Esophagus muscularis mucosa (tissue), 4 donors: ENCODE data around the gene KIFC1. TPM values are rescaled to one million over a fixed set of nuclear protein-coding genes. Genes with fewer than 3 reads are reported as not detected.

Experiments used
- DNase-seq: peaks from one replicate; pipeline ENCODE4 v3.0.0-alpha.2; 2017; ENCODE audit errors: extremely low spot score
- H3K27ac ChIP-seq, 4 donors: fragments of 200-600 bp; sonication (generic); replicated peaks in 1 of 4; 1 replicate in 3 of 4; 2 replicates in 1 of 4; pipeline ENCODE4 v1.5.1; 2016 to 2019; ENCODE audit warnings: mild to moderate bottlenecking in 1 of 4
- H3K27me3 ChIP-seq, 4 donors: fragments of 200-600 bp; sonication (generic); one replicate each; pipeline versions ENCODE4 v1.5.1 to v1.6.0; 2016 to 2019
- H3K36me3 ChIP-seq, 4 donors: fragments of 200-600 bp; sonication (generic); one replicate each; pipeline ENCODE4 v1.5.1; 2016 to 2019
- H3K4me1 ChIP-seq, 4 donors: fragments of 200-600 bp; sonication (generic); one replicate each; pipeline ENCODE4 v1.5.1; 2016 to 2019
- H3K4me3 ChIP-seq, 4 donors: fragments of 200-600 bp; sonication (generic); 1 replicate in 2 of 4; 2 replicates in 2 of 4; pipeline ENCODE4 v1.5.1; 2016 to 2019; ENCODE audit warnings: mild to moderate bottlenecking in 4 of 4, moderate library complexity in 1 of 4
- H3K9me3 ChIP-seq, 4 donors: fragments of 200-600 bp; sonication (generic); 1 replicate in 3 of 4; 2 replicates in 1 of 4; pipeline ENCODE4 v1.5.1; 2016 to 2019
- CTCF ChIP-seq, 3 experiments: fragments of 200-600 bp in 2 of 3; fragments of 450-650 bp in 1 of 3; sonication (generic) in 2 of 3; IDR thresholded peaks; one replicate each; pipeline ENCODE4 v1.5.1; 2017 to 2019; ENCODE audit warnings: antibody characterized with exemption in 3 of 3, mild to moderate bottlenecking in 2 of 3, moderate library complexity in 1 of 3
- EP300 ChIP-seq: sonication (generic); formaldehyde crosslinking; IDR thresholded peaks from one replicate; pipeline ENCODE4 v1.6.1; 2017; ENCODE audit warnings: antibody characterized with exemption
- POLR2A ChIP-seq: fragments of 450-650 bp; IDR thresholded peaks from one replicate; pipeline ENCODE4 v1.6.1; 2017; ENCODE audit warnings: antibody characterized with exemption, moderate library complexity, mild to moderate bottlenecking, low read depth
- POLR2AphosphoS5 ChIP-seq, 2 donors: sonication (generic); formaldehyde crosslinking; IDR thresholded peaks; one replicate each; pipeline ENCODE4 v1.6.1; 2017; ENCODE audit warnings: antibody characterized with exemption in 2 of 2
- WGBS: methylation state at CpG from one replicate; pipeline ENCODE4 v1.1.5; 2018; 5-methylcytosine and 5-hydroxymethylcytosine counted together
- intact Hi-C: fragments of 100-400 bp; cut with DNase I; formaldehyde crosslinking; loops from one replicate; pipeline ENCODE4 v1.15.1; 2023
- total RNA-seq, 4 donors: library from RNA; depleted of rRNA; stranded (reverse); fragments of >200 nt; gene quantifications; one replicate each; pipeline versions ENCODE4 v1.1.0 to v1.2.1, GENCODE V29; 2016

KIFC1 gene
- total RNA-seq, 4 donors from 2014 or later = 0.39 to 1.1 (median 0.42) TPM; not detected in 1

GRCh38 chr6:33433001-33433543 lies 41.4 kb downstream of the KIFC1 start:
- Histone ChIP-seq H3K9me3 (no peaks in the 10 kb centered on the region), H3K4me3 (no peak overlapping the region), H3K36me3 (peaks cover 24 to 32% (median 32%) of the 10 kb centered on the region in 4 donors), H3K4me1 (peaks cover 38 to 65% (median 61%) of the 10 kb centered on the region in 4 donors), H3K27ac (peak overlapping the region; percentile 13 to 77 (median 58)), H3K27me3 (no peaks in the 10 kb centered on the region)
- TF ChIP-seq POLR2A (no peak), EP300 (no peak), CTCF (IDR thresholded peaks at IDR 0.05) (no peak), POLR2AphosphoS5 (IDR thresholded peaks at IDR 0.05) (no peak)
- no peak for DNase-seq
- intact Hi-C loops = no loop called here
- WGBS = 100% methylated on average over 1 of the region's 1 CpG

- H3K27ac ChIP-seq = peak overlapping the region; percentile 13 to 77 (median 58)
- intact Hi-C loops = no loop called here
- TF ChIP-seq EP300 (no peak), POLR2A (no peak), CTCF (IDR thresholded peaks at IDR 0.05) (no peak), POLR2AphosphoS5 (IDR thresholded peaks at IDR 0.05) (no peak)
- H3K27me3 ChIP-seq = no peaks in the 10 kb centered on the region
- no peaks in the 10 kb centered on the region for H3K9me3 ChIP-seq
- peaks cover 27 to 38% (median 38%) of the 10 kb centered on the region in 4 donors for H3K36me3 ChIP-seq
- WGBS = 29% methylated on average over 6 of the region's 17 CpGs
- no peak for DNase-seq
- H3K4me1 ChIP-seq = peaks cover 33 to 59% (median 55%) of the 10 kb centered on the region in 4 donors
- no peak overlapping the region for H3K4me3 ChIP-seq
Measured at GRCh38 chr6:33433544-33434191, 42.0 kb downstream of the KIFC1 start.

GRCh38 chr6:33434961-33435360 lies 43.3 kb downstream of the KIFC1 start:
- no peaks in the 10 kb centered on the region for H3K9me3 ChIP-seq

GRCh38 chr6:33437666-33438065 lies 46.0 kb downstream of the KIFC1 start:
- intact Hi-C loops = no loop called here
- H3K27ac ChIP-seq = no peak overlapping the region
- peaks cover 9 to 19% (median 16%) of the 10 kb centered on the region in 4 donors for H3K4me1 ChIP-seq
- WGBS = 94% methylated on average over 15 of the region's 18 CpGs
- H3K4me3 ChIP-seq = no peak overlapping the region
- TF ChIP-seq EP300 (no peak), CTCF (IDR thresholded peaks at IDR 0.05) (no peak), POLR2AphosphoS5 (IDR thresholded peaks at IDR 0.05) (no peak), POLR2A (no peak)
- H3K9me3 ChIP-seq = no peaks in the 10 kb centered on the region
- H3K36me3 ChIP-seq = peaks cover 36 to 76% (median 61%) of the 10 kb centered on the region in 4 donors
- H3K27me3 ChIP-seq = no peaks in the 10 kb centered on the region
- DNase-seq = no peak

More at GRCh38 chr6:33434961-33435360, 43.3 kb downstream of the KIFC1 start:
- peaks cover 27 to 49% (median 44%) of the 10 kb centered on the region in 4 donors for H3K36me3 ChIP-seq
- H3K27me3 ChIP-seq = no peaks in the 10 kb centered on the region
- TF ChIP-seq POLR2A (no peak), CTCF (IDR thresholded peaks at IDR 0.05) (no peak), EP300 (no peak), POLR2AphosphoS5 (IDR thresholded peaks at IDR 0.05) (no peak)
- 81% methylated on average over 4 of the region's 4 CpGs for WGBS
- intact Hi-C loops = no loop called here
- H3K4me3 ChIP-seq = no peak overlapping the region
- H3K27ac ChIP-seq = no peak overlapping the region
- peaks cover 27 to 46% (median 43%) of the 10 kb centered on the region in 4 donors for H3K4me1 ChIP-seq
- no peak for DNase-seq
